Gastroesophageal sphincter (tissue), 4 donors: ENCODE results near the gene PPFIA1. TPM values are rescaled to one million over a fixed set of nuclear protein-coding genes. Genes with fewer than 3 reads are reported as not detected.

Experiments used
- ATAC-seq: fragments of 150-250 bp; one replicate; pipeline ENCODE4 v1.9.1; 2016; ENCODE audit warnings: mild to moderate bottlenecking, moderate library complexity
- H3K27ac ChIP-seq, 4 donors: fragments of 200-600 bp; sonication (generic) in 3 of 4; 1 replicate in 3 of 4; 2 replicates in 1 of 4; pipeline ENCODE4 v1.5.1; 2016 to 2019
- H3K27me3 ChIP-seq: fragments of 200-600 bp; sonication (generic); one replicate; pipeline ENCODE4 v1.5.1; 2019
- H3K36me3 ChIP-seq, 2 donors: fragments of 200-600 bp; sonication (generic); one replicate each; pipeline ENCODE4 v1.5.1; 2019; ENCODE audit warnings: control low read depth in 1 of 2
- H3K4me1 ChIP-seq, 3 donors: fragments of 200-600 bp; sonication (generic); 1 replicate in 2 of 3; 2 replicates in 1 of 3; pipeline ENCODE4 v1.5.1; 2016 to 2019; ENCODE audit warnings: control low read depth in 2 of 3
- H3K4me3 ChIP-seq, 2 donors: fragments of 200-600 bp; sonication (generic); one replicate each; pipeline ENCODE4 v1.5.1; 2019; ENCODE audit warnings: mild to moderate bottlenecking in 1 of 2, moderate library complexity in 1 of 2
- H3K9me3 ChIP-seq, 3 donors: fragments of 200-600 bp; sonication (generic); one replicate each; pipeline ENCODE4 v1.5.1; 2017 to 2019; ENCODE audit warnings: control low read depth in 2 of 3
- EP300 ChIP-seq: sonication (generic); formaldehyde crosslinking; IDR thresholded peaks from one replicate; pipeline ENCODE4 v1.6.1; 2017; ENCODE audit warnings: antibody characterized with exemption, mild to moderate bottlenecking
- POLR2A ChIP-seq, 2 donors: fragments of 450-650 bp; IDR thresholded peaks; one replicate each; pipeline ENCODE4 v1.6.1; 2017; ENCODE audit warnings: antibody characterized with exemption in 2 of 2, mild to moderate bottlenecking in 2 of 2, moderate library complexity in 1 of 2
- POLR2AphosphoS5 ChIP-seq: sonication (generic); formaldehyde crosslinking; IDR thresholded peaks from one replicate; pipeline ENCODE4 v1.6.1; 2017; ENCODE audit warnings: antibody characterized with exemption
- WGBS, 2 donors: methylation state at CpG; one replicate each; pipeline ENCODE4 v1.1.5; 2018; ENCODE audit warnings: low coverage in 1 of 2; 5-methylcytosine and 5-hydroxymethylcytosine counted together
- total RNA-seq, 4 donors: library from RNA; depleted of rRNA; stranded (reverse); fragments of >200 nt; gene quantifications; one replicate each; pipeline ENCODE4 v1.1.0, GENCODE V29; 2016
- TF ChIP-seq, protein P1 (sequence below), 4 experiments: fragments of 200-600 bp in 2 of 4; fragments of 450-650 bp in 2 of 4; sonication (generic) in 1 of 4; IDR thresholded peaks; one replicate each; pipeline ENCODE4 v1.5.1; 2017 to 2019; ENCODE audit warnings: antibody characterized with exemption in 4 of 4, mild to moderate bottlenecking in 2 of 4, moderate library complexity in 2 of 4

PPFIA1 gene
- total RNA-seq, 4 donors from 2014 or later, result 54.3 to 68.8 (median 61.5) TPM

DNA sequence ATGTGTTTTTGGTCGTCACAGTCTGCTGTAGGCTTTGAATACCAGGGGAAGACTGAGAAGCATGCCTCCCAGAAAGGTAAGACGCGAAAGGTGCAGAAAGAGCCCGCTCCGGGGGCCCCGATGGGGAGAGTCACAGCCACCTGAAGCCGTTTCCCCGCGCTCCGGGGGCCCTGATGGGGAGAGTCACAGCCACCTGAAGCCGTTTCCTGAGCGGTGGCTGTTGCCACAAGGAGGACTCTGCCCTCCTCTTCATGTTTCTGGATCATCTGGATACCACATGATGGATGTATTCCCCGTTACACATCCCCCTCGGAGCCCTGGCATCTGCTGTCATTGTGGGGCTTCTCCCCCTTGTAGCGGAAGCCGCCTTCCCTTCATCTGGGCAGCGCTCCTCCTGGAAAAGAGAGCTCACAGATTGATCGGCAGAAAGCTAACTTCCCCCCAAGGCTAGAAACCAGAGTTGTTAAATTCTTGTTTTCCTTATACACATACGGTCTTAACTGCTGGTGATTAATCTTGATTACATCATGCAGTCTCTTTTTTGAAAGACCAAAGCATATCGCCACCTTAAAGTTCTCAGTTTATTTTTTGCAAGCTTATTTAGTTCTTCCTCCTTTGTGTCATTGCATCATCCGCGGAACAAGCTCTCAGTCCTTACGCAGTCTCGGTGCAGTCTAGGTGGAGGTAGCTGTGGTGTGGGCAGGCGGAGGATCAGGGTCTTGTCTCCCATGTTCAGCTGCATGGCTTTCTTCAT is 145.3 kb downstream of the PPFIA1 start:
- peak overlapping the region in 1 of 4 donors; percentile 29 for H3K27ac ChIP-seq
- peaks cover 0 to 4% (median 0%) of the 10 kb centered on the region in 3 donors for H3K4me1 ChIP-seq
- TF ChIP-seq POLR2AphosphoS5, result no peak
- TF ChIP-seq EP300, result no peak
- TF ChIP-seq, protein P1, sequence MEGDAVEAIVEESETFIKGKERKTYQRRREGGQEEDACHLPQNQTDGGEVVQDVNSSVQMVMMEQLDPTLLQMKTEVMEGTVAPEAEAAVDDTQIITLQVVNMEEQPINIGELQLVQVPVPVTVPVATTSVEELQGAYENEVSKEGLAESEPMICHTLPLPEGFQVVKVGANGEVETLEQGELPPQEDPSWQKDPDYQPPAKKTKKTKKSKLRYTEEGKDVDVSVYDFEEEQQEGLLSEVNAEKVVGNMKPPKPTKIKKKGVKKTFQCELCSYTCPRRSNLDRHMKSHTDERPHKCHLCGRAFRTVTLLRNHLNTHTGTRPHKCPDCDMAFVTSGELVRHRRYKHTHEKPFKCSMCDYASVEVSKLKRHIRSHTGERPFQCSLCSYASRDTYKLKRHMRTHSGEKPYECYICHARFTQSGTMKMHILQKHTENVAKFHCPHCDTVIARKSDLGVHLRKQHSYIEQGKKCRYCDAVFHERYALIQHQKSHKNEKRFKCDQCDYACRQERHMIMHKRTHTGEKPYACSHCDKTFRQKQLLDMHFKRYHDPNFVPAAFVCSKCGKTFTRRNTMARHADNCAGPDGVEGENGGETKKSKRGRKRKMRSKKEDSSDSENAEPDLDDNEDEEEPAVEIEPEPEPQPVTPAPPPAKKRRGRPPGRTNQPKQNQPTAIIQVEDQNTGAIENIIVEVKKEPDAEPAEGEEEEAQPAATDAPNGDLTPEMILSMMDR (IDR thresholded peaks at IDR 0.05), result no peak
- TF ChIP-seq POLR2A (IDR thresholded peaks at IDR 0.05), result no peak
- no peaks in the 10 kb centered on the region for H3K27me3 ChIP-seq
- WGBS, 2 donors, result 80 to 87% methylated on average over 15 to 17 of the region's 25 CpGs
- H3K9me3 ChIP-seq, result no peaks in the 10 kb centered on the region
- no peak overlapping the region for H3K4me3 ChIP-seq
- no peak for ATAC-seq
- H3K36me3 ChIP-seq, result peaks cover 0 to 100% of the 10 kb centered on the region in 2 donors

DNA sequence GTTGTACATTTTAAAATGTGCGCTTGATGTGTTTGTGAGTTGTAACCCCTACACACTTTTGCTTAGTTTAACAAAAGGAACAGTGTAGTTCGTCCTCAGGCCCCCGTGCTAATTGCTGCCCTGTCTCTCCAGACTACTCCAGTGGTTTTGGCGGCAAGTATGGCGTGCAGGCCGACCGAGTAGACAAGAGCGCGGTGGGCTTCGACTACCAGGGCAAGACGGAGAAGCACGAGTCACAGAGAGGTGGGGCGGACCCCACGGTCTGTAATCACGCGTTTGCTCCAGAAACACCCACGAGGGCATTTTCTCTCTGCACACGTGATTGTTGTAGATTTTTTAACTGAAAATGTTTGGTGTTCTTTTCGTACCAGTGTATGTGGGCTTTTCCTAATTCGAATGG is 146.4 kb downstream of the PPFIA1 start:
- H3K36me3 ChIP-seq, result peaks cover 0 to 100% of the 10 kb centered on the region in 2 donors
- ATAC-seq, result no peak
- 95 to 100% methylated on average over 4 to 19 of the region's 20 CpGs for WGBS, 2 donors
- H3K4me3 ChIP-seq, result no peak overlapping the region
- no peak overlapping the region for H3K27ac ChIP-seq
- TF ChIP-seq POLR2AphosphoS5 (no peak), EP300 (no peak), POLR2A (IDR thresholded peaks at IDR 0.05) (no peak)
- TF ChIP-seq, protein P1 (IDR thresholded peaks at IDR 0.05), result no peak
- no peaks in the 10 kb centered on the region for H3K27me3 ChIP-seq
- H3K4me1 ChIP-seq, result peaks cover 0 to 4% (median 0%) of the 10 kb centered on the region in 3 donors
- no peaks in the 10 kb centered on the region for H3K9me3 ChIP-seq

DNA sequence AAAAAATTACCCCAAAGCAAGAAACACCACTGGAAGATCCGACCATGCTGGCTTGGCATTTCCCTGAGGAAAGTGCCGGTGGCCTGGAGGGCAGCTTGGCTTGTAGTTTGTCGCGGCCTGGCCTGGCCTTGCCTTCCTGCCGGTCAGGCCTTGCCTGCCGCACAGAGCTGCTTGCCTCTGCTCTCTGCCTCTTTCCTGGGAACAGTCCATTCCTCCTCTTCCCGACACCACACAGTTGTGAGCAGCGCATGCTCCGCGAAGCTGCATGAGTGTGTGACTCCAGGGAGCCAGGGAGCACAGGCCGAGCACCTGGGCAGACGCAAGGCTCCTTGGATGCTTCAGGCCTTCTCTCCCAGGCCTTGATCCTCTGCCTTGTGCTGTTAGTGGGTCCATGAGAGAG is 147.6 kb downstream of the PPFIA1 start:
- no peaks in the 10 kb centered on the region for H3K9me3 ChIP-seq
- peaks cover 0 to 100% of the 10 kb centered on the region in 2 donors for H3K36me3 ChIP-seq
- H3K4me3 ChIP-seq, result no peak overlapping the region
- H3K4me1 ChIP-seq, result peaks cover 0 to 4% (median 0%) of the 10 kb centered on the region in 3 donors
- no peaks in the 10 kb centered on the region for H3K27me3 ChIP-seq
- no peak overlapping the region for H3K27ac ChIP-seq
- ATAC-seq, result no peak
- 92% methylated on average over 2 of the region's 12 CpGs; no CpG with 5 or more reads in 1 of the 2 donors for WGBS, 2 donors
- TF ChIP-seq, protein P1 (IDR thresholded peaks at IDR 0.05), result no peak
- TF ChIP-seq POLR2A (IDR thresholded peaks at IDR 0.05) (no peak), POLR2AphosphoS5 (no peak), EP300 (no peak)

DNA sequence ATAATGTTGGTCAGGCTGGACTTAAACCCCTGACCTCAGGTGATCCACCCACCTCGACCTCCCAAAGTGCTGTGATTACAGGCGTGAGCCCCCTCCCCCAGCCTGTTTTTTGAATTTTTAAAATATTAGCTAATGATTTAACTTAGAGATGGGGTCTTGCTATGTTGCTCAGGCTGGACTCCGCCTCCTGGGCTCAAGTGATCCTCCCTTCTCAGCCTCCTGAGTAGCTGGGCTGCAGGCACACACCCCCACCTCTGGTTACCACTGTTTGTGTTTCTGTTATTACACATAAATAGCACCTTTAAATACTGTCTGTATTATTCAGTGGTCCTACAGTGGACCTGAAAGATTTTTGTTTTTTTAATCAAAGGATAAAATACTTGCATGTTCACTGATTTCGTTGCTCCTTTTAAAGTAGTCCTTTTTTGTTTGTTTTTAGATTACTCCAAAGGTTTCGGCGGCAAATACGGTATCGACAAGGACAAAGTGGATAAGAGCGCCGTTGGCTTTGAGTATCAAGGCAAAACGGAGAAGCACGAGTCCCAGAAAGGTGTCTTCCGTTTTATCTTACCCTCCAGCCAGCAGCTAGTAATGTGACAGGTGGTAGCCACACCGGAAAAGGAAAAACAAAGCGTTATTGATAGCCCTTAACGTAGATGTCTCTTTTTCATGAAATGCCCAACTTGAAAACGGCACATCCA is 149.0 kb downstream of the PPFIA1 start:
- peaks cover 0 to 4% (median 0%) of the 10 kb centered on the region in 3 donors for H3K4me1 ChIP-seq

More for the DNA sequence above, 149.0 kb downstream of the PPFIA1 start:
- Histone ChIP-seq H3K4me3 (no peak overlapping the region), H3K27ac (no peak overlapping the region), H3K27me3 (no peaks in the 10 kb centered on the region), H3K9me3 (no peaks in the 10 kb centered on the region), H3K36me3 (peaks cover 0 to 100% of the 10 kb centered on the region in 2 donors)
- 79 to 95% methylated on average over 7 to 15 of the region's 17 CpGs for WGBS, 2 donors
- TF ChIP-seq, protein P1 (IDR thresholded peaks at IDR 0.05), result no peak
- TF ChIP-seq POLR2A (IDR thresholded peaks at IDR 0.05) (no peak), EP300 (no peak), POLR2AphosphoS5 (no peak)
- no peak for ATAC-seq
